Middle frontal gyrus (tissue), 1 donor: Measurements from ENCODE around the gene DRAM1.

Experiments
- DNase-seq: peaks from one replicate; pipeline ENCODE4 v3.0.0-alpha.2; 2015; ENCODE audit warnings: low spot score; ENCODE audit errors: extremely low spot score

Gene DRAM1

GRCh38 chr12:101939856-101940265, 62.5 kb downstream of the DRAM1 start:
- DNase-seq, result peak; percentile 49

- DNase-seq, result no peak
Measured at GRCh38 chr12:101940400-101940950, 63.1 kb downstream of the DRAM1 start.

- no peak for DNase-seq
Measured at GRCh38 chr12:101941306-101942249, 64.2 kb downstream of the DRAM1 start.

GRCh38 chr12:101942250-101942605, 64.8 kb downstream of the DRAM1 start:
- no peak for DNase-seq

- no peak for DNase-seq
Measured at GRCh38 chr12:101945369-101946232, 68.2 kb downstream of the DRAM1 start.

GRCh38 chr12:101946233-101946611, 68.8 kb downstream of the DRAM1 start:
- no peak for DNase-seq

GRCh38 chr12:101947316-101947715, 69.9 kb downstream of the DRAM1 start:
- no peak for DNase-seq

- DNase-seq, result no peak
Measured at GRCh38 chr12:101948365-101948764, 71.0 kb downstream of the DRAM1 start.

GRCh38 chr12:101951002-101951670, 73.8 kb downstream of the DRAM1 start:
- no peak for DNase-seq

GRCh38 chr12:101954113-101954512, 76.7 kb downstream of the DRAM1 start:
- no peak for DNase-seq

- no peak for DNase-seq
Measured at GRCh38 chr12:101954676-101955075, 77.3 kb downstream of the DRAM1 start.

GRCh38 chr12:101957252-101957959, 80.0 kb downstream of the DRAM1 start:
- DNase-seq, result no peak

- DNase-seq, result no peak
Measured at GRCh38 chr12:101959607-101960006, 82.2 kb downstream of the DRAM1 start.

GRCh38 chr12:101962486-101962885, 85.1 kb downstream of the DRAM1 start:
- DNase-seq, result no peak

- no peak for DNase-seq
Measured at GRCh38 chr12:101963697-101964096, 86.3 kb downstream of the DRAM1 start.

GRCh38 chr12:101966496-101966895, 89.1 kb downstream of the DRAM1 start:
- DNase-seq, result no peak

GRCh38 chr12:101967506-101967905, 90.1 kb downstream of the DRAM1 start:
- DNase-seq, result no peak

- no peak for DNase-seq
Measured at GRCh38 chr12:101968770-101969169, 91.4 kb downstream of the DRAM1 start.
